K562 (cell line): ENCODE measurements around the gene RNF215. TPM values are rescaled to one million over a fixed set of nuclear protein-coding genes. Genes with fewer than 3 reads are reported as not detected.

ENCODE experiments used
- ATAC-seq: fragments of 200-7000 bp; cut with Tn5 transposase; 3 replicates; pipeline ENCODE4 v1.9.1; 2020; ENCODE audit warnings: moderate library complexity
- Bru-seq: library from RNA; stranded (reverse); fragments of 400-500 nt; gene quantifications from one replicate; lab custom pipeline; 2021; lab: Mats Ljungman, UMichigan
- BruChase-seq, 2 experiments: library from RNA; stranded (reverse); fragments of 400-500 nt; gene quantifications; one replicate each; lab custom pipeline; 2021; lab: Mats Ljungman, UMichigan
- BruUV-seq: library from RNA; stranded (reverse); fragments of 400-500 nt; replicated peaks from 2 replicates; lab custom pipeline; 2021; lab: Mats Ljungman, UMichigan
- CTCF ChIA-PET: fragments of 300-600 bp; formaldehyde crosslinking; extraction: SDS; loops from one replicate; lab custom pipeline; 2021; ENCODE audit warnings: low intra/inter-chr PET ratio; lab: Yijun Ruan, JAX
- POLR2A ChIA-PET: fragments of 300-600, 350-650 bp; sonication (Branson Sonifier 250); formaldehyde crosslinking; extraction: SDS; loops from one replicate; lab custom pipeline; 2021; ENCODE audit warnings: antibody characterized with exemption, inconsistent platforms; lab: Yijun Ruan, JAX
- DNase-seq, 4 experiments: peaks; one replicate each; pipeline versions ENCODE4 v3.0.0 to v3.0.0-alpha.2; 2011 to 2018; ENCODE audit warnings: low spot score in 3 of 4, mixed read lengths in 3 of 4; ENCODE audit errors: extremely low read depth in 1 of 4
- FAIRE-seq: peaks from 2 replicates; lab custom pipeline; 2011; peaks lifted over from hg19 to GRCh38; lab: Jason Lieb, UNC
- H2AFZ ChIP-seq: 2 replicates; pipeline ENCODE4 v1.6.0; 2011; ENCODE audit warnings: low read depth, low read length, control low read depth, inconsistent platforms
- H3K27ac ChIP-seq: fragments of 200-600 bp; 3 replicates; pipeline ENCODE4 v1.8.0; 2011; ENCODE audit warnings: low read depth, mild to moderate bottlenecking, control low read depth, inconsistent platforms, low read length, moderate library complexity, mixed read lengths; ENCODE audit errors: extremely low read depth
- H3K27me3 ChIP-seq, 2 experiments: fragments of 300-600 bp in 1 of 2; 2 replicates in 1 of 2; 3 replicates in 1 of 2; pipeline versions ENCODE4 v1.6.0 to v1.8.0; 2011; ENCODE audit warnings: inconsistent platforms in 2 of 2, low read length in 2 of 2, mild to moderate bottlenecking in 1 of 2, mixed read lengths in 1 of 2, moderate library complexity in 1 of 2; ENCODE audit not compliant: control insufficient read depth in 2 of 2, insufficient read depth in 2 of 2
- H3K36me3 ChIP-seq: fragments of 300-600 bp; 3 replicates; pipeline ENCODE4 v1.8.0; 2011; ENCODE audit warnings: mild to moderate bottlenecking, low read length, inconsistent platforms; ENCODE audit not compliant: control insufficient read depth, insufficient read depth
- H3K4me1 ChIP-seq, 2 experiments: fragments of 200-600 bp in 1 of 2; replicated peaks in 1 of 2; 2 replicates in 1 of 2; 3 replicates in 1 of 2; pipeline versions ENCODE4 v1.5.1 to v1.8.0; 2011; ENCODE audit warnings: inconsistent platforms in 2 of 2, low read length in 2 of 2, mild to moderate bottlenecking in 1 of 2, mixed read lengths in 1 of 2, moderate library complexity in 1 of 2; ENCODE audit not compliant: control insufficient read depth in 2 of 2, insufficient read depth in 2 of 2
- H3K4me2 ChIP-seq: 2 replicates; pipeline ENCODE4 v1.6.1; 2011; ENCODE audit warnings: low read length, control low read depth, inconsistent platforms, mixed read lengths; ENCODE audit not compliant: insufficient read depth
- H3K4me3 ChIP-seq: fragments of 200-600 bp; sonication (generic), shearing (Covaris generic); 2 replicates; pipeline ENCODE4 v1.5.1; 2016; ENCODE audit warnings: control low read depth, inconsistent platforms
- H3K79me2 ChIP-seq: fragments of 200-600 bp; 3 replicates; pipeline ENCODE4 v1.8.0; 2011; ENCODE audit warnings: low read length, inconsistent platforms; ENCODE audit not compliant: control insufficient read depth, insufficient read depth
- H3K9ac ChIP-seq, 2 experiments: 2 replicates each; pipeline versions ENCODE4 v1.6.0 to v1.6.1; 2011; ENCODE audit warnings: low read depth in 2 of 2, low read length in 2 of 2, control low read depth in 1 of 2, inconsistent platforms in 1 of 2, mild to moderate bottlenecking in 1 of 2, mixed read lengths in 1 of 2; ENCODE audit not compliant: insufficient read depth in 1 of 2
- H3K9me1 ChIP-seq: one replicate; pipeline ENCODE4 v1.6.0; 2011; ENCODE audit warnings: inconsistent platforms, mild to moderate bottlenecking, low read length, moderate library complexity; ENCODE audit not compliant: control insufficient read depth, insufficient read depth
- H3K9me3 ChIP-seq: replicated peaks from 2 replicates; pipeline ENCODE4 v1.5.1; 2011; ENCODE audit warnings: low read depth, low read length, inconsistent platforms; ENCODE audit not compliant: control insufficient read depth, insufficient read depth
- H4K20me1 ChIP-seq: replicated peaks from 2 replicates; pipeline ENCODE4 v1.6.1; 2011; ENCODE audit warnings: low read length, inconsistent platforms, mixed read lengths; ENCODE audit not compliant: control insufficient read depth, insufficient read depth
- CREM ChIP-seq: IDR thresholded peaks from 2 replicates; pipeline ENCODE4 v1.6.1; 2014; ENCODE audit warnings: antibody characterized with exemption, low read depth
- FIP1L1 ChIP-seq: fragments of 200-400 bp; formaldehyde crosslinking; IDR thresholded peaks from 2 replicates; pipeline ENCODE4 v1.6.1; 2018; ENCODE audit warnings: mild to moderate bottlenecking, low read depth, low read length; ENCODE audit not compliant: poor library complexity, severe bottlenecking
- HNRNPL ChIP-seq: fragments of 200-400 bp; formaldehyde crosslinking; IDR thresholded peaks from 2 replicates; pipeline ENCODE4 v1.6.1; 2017; ENCODE audit warnings: low read depth, mild to moderate bottlenecking, low read length
- HOXB6 ChIP-seq: fragments of 250-450 bp; sonication (Bioruptor Pico); IDR thresholded peaks from 2 replicates; pipeline ENCODE4 v1.5.1; 2022; ENCODE audit warnings: mild to moderate bottlenecking, borderline replicate concordance
- NRF1 ChIP-seq, 2 experiments: fragments of 450-650 bp; IDR thresholded peaks in 1 of 2; conservative IDR thresholded peaks in 1 of 2; 2 replicates each; pipeline ENCODE4 v1.6.1; 2014; ENCODE audit warnings: mild to moderate bottlenecking in 2 of 2
- POLR2G ChIP-seq: fragments of 200-400 bp; formaldehyde crosslinking; IDR thresholded peaks from 2 replicates; pipeline ENCODE4 v1.6.1; 2017; ENCODE audit warnings: low read depth, mild to moderate bottlenecking, antibody characterized with exemption, low read length, moderate library complexity
- RAD21 ChIP-seq, 2 experiments: fragments of 250-450 bp in 1 of 2; fragments of 450-650 bp in 1 of 2; sonication (Bioruptor Pico) in 1 of 2; formaldehyde crosslinking in 1 of 2; IDR thresholded peaks in 1 of 2; conservative IDR thresholded peaks in 1 of 2; 2 replicates each; pipeline versions ENCODE4 v1.4.0 to v1.8.0; 2020 to 2022; ENCODE audit warnings: mild to moderate bottlenecking in 2 of 2, moderate library complexity in 1 of 2
- SLC30A9 ChIP-seq: fragments of 250-450 bp; sonication (Bioruptor Pico); IDR thresholded peaks from 2 replicates; pipeline ENCODE4 v1.8.0; 2022; ENCODE audit warnings: mild to moderate bottlenecking, moderate library complexity
- STAT5A ChIP-seq: IDR thresholded peaks from 2 replicates; pipeline ENCODE4 v1.6.1; 2012; ENCODE audit warnings: low read length, inconsistent platforms, borderline replicate concordance
- ZNF316 ChIP-seq: fragments of 450-650 bp; IDR thresholded peaks from 2 replicates; pipeline ENCODE4 v1.6.1; 2016
- ZNF445 ChIP-seq: fragments of 250-450 bp; sonication (Bioruptor Pico); IDR thresholded peaks from 2 replicates; pipeline ENCODE4 v1.4.0; 2020; ENCODE audit warnings: low read depth, mild to moderate bottlenecking, moderate library complexity
- ZNF507 ChIP-seq: conservative IDR thresholded peaks from 2 replicates; pipeline ENCODE4 v1.6.1; 2017; ENCODE audit warnings: missing genetic modification characterization, missing compliant biosample characterization
- WGBS: fragments of 100-300 bp; shearing (Covaris generic); methylation state at CpG from one replicate; pipeline ENCODE4 v1.1.6; 2016; ENCODE audit warnings: low coverage, mixed read lengths; ENCODE audit not compliant: insufficient coverage; ENCODE audit errors: missing lambda C conversion rate; 5-methylcytosine and 5-hydroxymethylcytosine counted together
- in situ Hi-C: fragments of 300-500 bp; cut with MboI; formaldehyde crosslinking; loops from 4 replicates; pipeline ENCODE4 v1.15.0; 2018; ENCODE audit warnings: inconsistent platforms, mixed read lengths
- intact Hi-C: fragments of 100-400 bp; cut with micrococcal nuclease; formaldehyde crosslinking; loops from 2 replicates; pipeline ENCODE4 v1.14.2; 2022
- long read RNA-seq, 3 experiments: library from polyadenylated mRNA in 2 of 3; library from RNA in 1 of 3; unstranded in 2 of 3; stranded (forward) in 1 of 3; transcript quantifications; one replicate each; pipeline ENCODE4 v2.0.0, GENCODE V29; 2019 to 2022
- polyA minus RNA-seq, 3 experiments: library from RNA; depleted of rRNA, polyadenylated mRNA; stranded (reverse); fragments of >200 nt; gene quantifications; 2 replicates each; pipeline ENCODE4 v1.2.3, GENCODE V29; 2011
- polyA plus RNA-seq, 8 experiments: library from polyadenylated mRNA; depleted of rRNA in 4 of 8; stranded (reverse) in 5 of 8; unstranded in 3 of 8; fragments of >200 nt; fragmentation: Nextera tagmentation in 2 of 8; fragmentation: Illumina TruSeq in 1 of 8; extraction: Ambion mirVana in 2 of 8; extraction: Trizol in 1 of 8; gene quantifications; 2 replicates each; pipeline versions ENCODE4 v1.2.1 to v1.2.3, GENCODE V29; 2011 to 2014; ENCODE audit warnings: inconsistent platforms in 1 of 8, missing spikeins in 1 of 8
- total RNA-seq, 7 experiments: library from RNA; depleted of rRNA in 6 of 7; stranded (reverse); fragments of >200 nt in 6 of 7; fragmentation: Illumina TruSeq in 2 of 7; extraction: Trizol in 2 of 7; gene quantifications; 2 replicates each; pipeline versions ENCODE4 v1.2.1 to v1.2.3, GENCODE V29; 2011 to 2021; ENCODE audit warnings: low replicate concordance in 1 of 7

RNF215 gene
- 27.4 and 48.7 TPM in 2 replicates for total RNA-seq (2011; cell fraction: chromatin; rRNA removed; ENCODE audit: low replicate concordance)
- 28.0 and 30.2 TPM in 2 replicates for total RNA-seq (2011; cell fraction: nucleolus; rRNA removed)
- total RNA-seq (2011; cell fraction: nucleoplasm; rRNA removed), result 20.8 and 23.6 TPM in 2 replicates
- total RNA-seq (2014; rRNA removed) (4.0 and 4.7 TPM in 2 replicates), total RNA-seq (2014; rRNA removed; fragmentation: Illumina TruSeq; extraction: Trizol) (1.7 and 2.7 TPM in 2 replicates), total RNA-seq (2015; rRNA removed; fragmentation: Illumina TruSeq; extraction: Trizol) (2.2 and 2.3 TPM in 2 replicates), total RNA-seq (2021) (6.8 and 9.2 TPM in 2 replicates), polyA plus RNA-seq (2011; rRNA removed) (5.6 and 7.1 TPM in 2 replicates), polyA plus RNA-seq (2014; fragmentation: Illumina TruSeq; extraction: Trizol) (2.1 and 3.9 TPM in 2 replicates), polyA plus RNA-seq (2014; fragmentation: Nextera tagmentation; extraction: Ambion mirVana) (under 1 TPM; 0.08 to 0.10 TPM), polyA plus RNA-seq (2014; rRNA removed) (7.2 and 9.8 TPM in 2 replicates), polyA minus RNA-seq (2011; rRNA and poly(A)+ RNA removed) (2.4 and 4.7 TPM in 2 replicates), Bru-seq, nascent RNA (percentile 43 among the genes with signal in this experiment), BruChase-seq, experiment 1, labeled RNA remaining after a 2-hour chase (percentile 40 among the genes with signal in this experiment), BruChase-seq, experiment 2, labeled RNA remaining after a 6-hour chase (percentile 40 among the genes with signal in this experiment)
- polyA plus RNA-seq (2011; cell fraction: cytosol; rRNA removed), result 5.7 and 6.6 TPM in 2 replicates
- polyA plus RNA-seq (2011; cell fraction: nucleus; rRNA removed), result 45.1 and 65.6 TPM in 2 replicates
- polyA plus RNA-seq (2012), result 4.8 and 8.3 TPM in 2 replicates
- 4.0 and 6.6 TPM in 2 replicates for polyA minus RNA-seq (2011; cell fraction: cytosol; rRNA and poly(A)+ RNA removed)
- polyA minus RNA-seq (2011; cell fraction: nucleus; rRNA and poly(A)+ RNA removed), result 7.2 and 8.2 TPM in 2 replicates
- long read RNA-seq, experiment 1, transcript RNF215-203 (9 exons, 1,992 nt), result major isoform, 7 of 14 reads
- long read RNA-seq, experiment 1, partial matches to known transcripts, result 3 of 14 reads
- long read RNA-seq, experiment 1, other reads (novel, unspliced or antisense), result 4 of 14 reads
- long read RNA-seq, experiment 2, partial matches to known transcripts, result 2 of 9 reads
- long read RNA-seq, experiment 2, other reads (novel, unspliced or antisense), result 7 of 9 reads
- long read RNA-seq, experiment 3, result 0 reads

GRCh38 chr22:30386960-30387827 is at the start of gene RNF215:
Gene RNF215 (minus strand): TSS chr22:30387411. CDS start chr22:30387313, 98 bp downstream.
- Histone ChIP-seq H3K79me2 (no peaks in the 10 kb centered on the region), H3K27me3 (no peaks in the 10 kb centered on the region), H4K20me1 (no peaks in the 10 kb centered on the region), H3K9ac (peak within 1 kb of the TSS; percentile 44 to 90; a peak in 3 of 4 replicates), H3K27ac (no peak within 1 kb of the TSS), H3K9me1 (no peaks in the 10 kb centered on the region), H2AFZ (peak within 1 kb of the TSS; percentile 87), H3K4me2 (peak within 1 kb of the TSS; percentile 73), H3K9me3 (peaks cover 8% of the 10 kb centered on the region; the same call in 1 of the 2 replicates), H3K36me3 (no peaks in the 10 kb centered on the region), H3K4me3 (peak within 1 kb of the TSS; percentile 48), H3K4me1 (peaks cover 12 to 25% of the 10 kb centered on the region in 2 experiments; a peak in 4 of 5 replicates)
- no TSS peak for BruUV-seq
- 0% methylated on average over 5 of the region's 95 CpGs for WGBS
- FAIRE-seq (no peak), ATAC-seq (peak; percentile 88), DNase-seq (peak; percentile 82 to 93 (median 91))
- CTCF ChIA-PET, result interaction anchor here (1.2 to 2.4 kb wide), 3 partner anchors 98 to 124 kb away, joined by 7 to 31 read pairs (median 16); no protein-coding TSS in a partner anchor
- in situ Hi-C loops, result loop anchor here (25.0 kb wide), 1 partner anchor 275 kb away; no protein-coding TSS in a partner anchor
- intact Hi-C loops, result loop anchor here (1.0 to 5.0 kb wide), 2 partner anchors 100 to 280 kb away; no protein-coding TSS in a partner anchor
- POLR2A ChIA-PET, result interaction anchor here (0.9 kb wide), 1 partner anchor 124 kb away, joined by 3 read pairs; no protein-coding TSS in a partner anchor
- TF ChIP-seq ZNF507 (tag) (no peak), ZNF445 (CRISPR knock-in tag) (no peak), NRF1 (conservative IDR thresholded peaks at IDR 0.05 in 1 of 2, IDR thresholded peaks at IDR 0.05 in 1 of 2) (no peak), FIP1L1 (no peak), RAD21 (CRISPR knock-in tag; conservative IDR thresholded peaks at IDR 0.05 in 1 of 2, IDR thresholded peaks at IDR 0.05 in 1 of 2) (peak; percentile 66 to 75), STAT5A (no peak), ZNF316 (no peak), HNRNPL (no peak), SLC30A9 (CRISPR knock-in tag) (no peak), HOXB6 (CRISPR knock-in tag) (no peak), CREM (0 out of 2 replicates have a peak, but pooled peaks have one; percentile 22), POLR2G (peak; percentile 57; the same call in 1 of the 2 replicates)
